Osteocyte (in vitro differentiated cells): Measurements from ENCODE around the gene KSR2. TPM values are rescaled to one million over a fixed set of nuclear protein-coding genes. Genes with fewer than 3 reads are reported as not detected.
"Not testable (repeated sequence)": the region's sequence is repeated elsewhere in the genome, so short reads cannot be mapped to it uniquely, and the experiment has no call there.

ENCODE experiments used
- DNase-seq: peaks from one replicate; pipeline ENCODE4 v3.0.0; 2021; ENCODE audit warnings: mixed read lengths; ENCODE audit not compliant: unreplicated experiment; ENCODE audit errors: extremely low spot score
- H3K27ac Mint-ChIP-seq: one replicate; pipeline ENCODE4 v1.8.0; 2021; ENCODE audit warnings: mild to moderate bottlenecking, mixed read lengths; ENCODE audit not compliant: unreplicated experiment
- H3K27me3 Mint-ChIP-seq: one replicate; pipeline ENCODE4 v1.8.0; 2021; ENCODE audit warnings: mixed read lengths; ENCODE audit not compliant: unreplicated experiment
- H3K36me3 Mint-ChIP-seq: one replicate; pipeline ENCODE4 v1.8.0; 2021; ENCODE audit warnings: mixed read lengths; ENCODE audit not compliant: unreplicated experiment
- H3K4me1 Mint-ChIP-seq: one replicate; pipeline ENCODE4 v1.8.0; 2021; ENCODE audit warnings: mixed read lengths; ENCODE audit not compliant: unreplicated experiment
- H3K4me3 Mint-ChIP-seq: one replicate; pipeline ENCODE4 v1.8.0; 2021; ENCODE audit warnings: mild to moderate bottlenecking, moderate library complexity, mixed read lengths; ENCODE audit not compliant: unreplicated experiment
- H3K9me3 Mint-ChIP-seq: one replicate; pipeline ENCODE4 v1.8.0; 2021; ENCODE audit warnings: mixed read lengths; ENCODE audit not compliant: unreplicated experiment
- total RNA-seq: library from RNA; stranded (reverse); gene quantifications from 2 replicates; pipeline ENCODE4 v1.2.1, GENCODE V29; 2021
- TF ChIP-seq, protein P1 (sequence below): fragments of 200-600 bp; sonication (generic); IDR thresholded peaks from 2 replicates; pipeline ENCODE4 v1.5.0; 2021; ENCODE audit warnings: antibody characterized with exemption, mild to moderate bottlenecking, moderate library complexity

KSR2 gene
- total RNA-seq, 1 donor from 2014 or later: not detected

DNA sequence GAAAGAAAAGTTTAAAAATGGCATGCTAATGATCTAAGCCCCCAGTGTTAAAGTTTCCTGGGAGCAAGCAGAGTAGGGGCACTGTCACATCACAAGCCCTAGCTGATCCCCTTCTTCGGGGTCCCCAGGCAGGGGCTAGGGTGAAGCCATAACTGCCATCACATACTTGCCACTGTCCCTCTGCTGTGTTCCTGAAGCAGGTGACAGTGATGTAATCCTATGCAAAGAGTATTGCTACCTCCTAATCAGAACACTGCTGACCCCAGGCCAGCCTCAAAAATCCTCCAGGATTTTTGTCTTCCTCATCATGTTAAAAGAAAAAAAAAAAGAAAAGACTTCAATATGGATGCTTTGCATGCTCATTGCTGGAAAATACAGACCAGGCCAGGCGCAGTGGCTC is 46.5 kb upstream of the KSR2 start:
- no peak overlapping the region for H3K27ac Mint-ChIP-seq
- no peak for DNase-seq
- no peaks in the 10 kb centered on the region for H3K9me3 Mint-ChIP-seq
- H3K4me3 Mint-ChIP-seq: no peak overlapping the region
- TF ChIP-seq, protein P1, sequence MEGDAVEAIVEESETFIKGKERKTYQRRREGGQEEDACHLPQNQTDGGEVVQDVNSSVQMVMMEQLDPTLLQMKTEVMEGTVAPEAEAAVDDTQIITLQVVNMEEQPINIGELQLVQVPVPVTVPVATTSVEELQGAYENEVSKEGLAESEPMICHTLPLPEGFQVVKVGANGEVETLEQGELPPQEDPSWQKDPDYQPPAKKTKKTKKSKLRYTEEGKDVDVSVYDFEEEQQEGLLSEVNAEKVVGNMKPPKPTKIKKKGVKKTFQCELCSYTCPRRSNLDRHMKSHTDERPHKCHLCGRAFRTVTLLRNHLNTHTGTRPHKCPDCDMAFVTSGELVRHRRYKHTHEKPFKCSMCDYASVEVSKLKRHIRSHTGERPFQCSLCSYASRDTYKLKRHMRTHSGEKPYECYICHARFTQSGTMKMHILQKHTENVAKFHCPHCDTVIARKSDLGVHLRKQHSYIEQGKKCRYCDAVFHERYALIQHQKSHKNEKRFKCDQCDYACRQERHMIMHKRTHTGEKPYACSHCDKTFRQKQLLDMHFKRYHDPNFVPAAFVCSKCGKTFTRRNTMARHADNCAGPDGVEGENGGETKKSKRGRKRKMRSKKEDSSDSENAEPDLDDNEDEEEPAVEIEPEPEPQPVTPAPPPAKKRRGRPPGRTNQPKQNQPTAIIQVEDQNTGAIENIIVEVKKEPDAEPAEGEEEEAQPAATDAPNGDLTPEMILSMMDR: no peak
- H3K36me3 Mint-ChIP-seq: peaks cover 5% of the 10 kb centered on the region
- H3K4me1 Mint-ChIP-seq: peaks cover 11% of the 10 kb centered on the region
- H3K27me3 Mint-ChIP-seq: peaks cover 5% of the 10 kb centered on the region

DNA sequence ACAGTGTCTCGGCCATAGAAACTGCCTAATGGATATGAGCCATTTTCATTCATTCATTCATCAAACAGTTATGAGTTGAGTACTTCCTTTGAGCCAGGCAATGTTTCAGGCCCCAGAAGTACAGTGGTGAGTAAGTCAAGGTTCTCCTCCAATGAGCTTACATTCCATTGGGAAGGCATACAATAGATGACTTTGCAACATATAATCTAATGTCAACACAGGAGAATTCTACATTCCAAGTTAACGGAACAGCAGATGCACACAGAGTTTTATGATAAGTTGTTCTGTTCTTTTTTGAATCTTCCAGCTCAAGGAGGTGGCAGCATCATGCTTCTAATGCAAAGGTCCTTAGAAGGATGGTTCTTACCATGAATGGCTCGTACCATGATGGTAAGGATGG is 44.5 kb upstream of the KSR2 start:
- H3K4me3 Mint-ChIP-seq: no peak overlapping the region
- TF ChIP-seq, protein P1: no peak
- H3K9me3 Mint-ChIP-seq: no peaks in the 10 kb centered on the region
- no peak overlapping the region for H3K27ac Mint-ChIP-seq
- no peaks in the 10 kb centered on the region for H3K36me3 Mint-ChIP-seq
- H3K27me3 Mint-ChIP-seq: peaks cover 5% of the 10 kb centered on the region
- no peak for DNase-seq
- H3K4me1 Mint-ChIP-seq: peaks cover 11% of the 10 kb centered on the region

DNA sequence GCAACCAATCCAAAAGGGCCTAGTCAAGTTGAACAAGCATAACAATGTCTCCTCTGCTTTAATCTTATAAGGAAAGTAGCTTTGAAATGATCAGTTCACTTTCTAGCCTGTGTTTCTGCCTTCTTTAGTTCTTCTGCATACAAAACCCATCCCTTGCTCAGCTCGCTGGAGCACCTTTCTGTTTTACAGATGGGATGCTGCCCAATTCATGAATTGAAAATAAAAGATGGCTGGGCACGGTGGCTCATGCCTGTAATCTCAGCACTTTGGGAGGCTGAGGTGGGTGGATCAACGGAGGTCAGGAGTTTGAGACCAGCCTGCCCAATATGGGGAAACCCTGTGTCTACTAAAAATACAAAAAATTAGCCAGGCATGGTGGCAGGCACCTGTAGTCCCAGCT is 43.2 kb upstream of the KSR2 start:
- H3K36me3 Mint-ChIP-seq: no peaks in the 10 kb centered on the region
- H3K27ac Mint-ChIP-seq: no peak overlapping the region
- TF ChIP-seq, protein P1: no peak
- no peak for DNase-seq
- H3K9me3 Mint-ChIP-seq: no peaks in the 10 kb centered on the region
- peaks cover 11% of the 10 kb centered on the region for H3K27me3 Mint-ChIP-seq
- no peak overlapping the region for H3K4me3 Mint-ChIP-seq
- peaks cover 7% of the 10 kb centered on the region for H3K4me1 Mint-ChIP-seq

DNA sequence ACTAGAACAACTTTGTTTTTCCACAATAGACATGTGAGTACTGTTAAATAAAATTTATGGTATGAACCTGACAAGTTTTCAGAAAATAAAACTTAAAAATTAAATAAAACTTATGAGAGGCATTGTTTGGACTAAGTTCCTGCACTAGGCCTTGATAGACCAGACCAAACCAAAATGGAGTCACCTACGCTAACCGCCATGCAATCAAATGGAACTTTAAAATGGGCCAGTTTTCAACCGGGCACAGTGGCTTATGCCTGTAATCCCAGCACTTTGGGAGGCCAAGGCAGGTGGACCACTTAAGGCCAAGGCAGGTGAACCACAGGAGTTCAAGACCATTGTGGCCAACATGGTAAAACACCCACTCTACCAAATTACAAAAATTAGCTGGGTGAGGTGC is 42.6 kb upstream of the KSR2 start:
- Mint-ChIP-seq H3K4me1 (peaks cover 5% of the 10 kb centered on the region), H3K9me3 (no peaks in the 10 kb centered on the region), H3K27ac (no peak overlapping the region), H3K36me3 (no peaks in the 10 kb centered on the region), H3K27me3 (peaks cover 11% of the 10 kb centered on the region), H3K4me3 (no peak overlapping the region)
- no peak for DNase-seq
- TF ChIP-seq, protein P1: no peak

DNA sequence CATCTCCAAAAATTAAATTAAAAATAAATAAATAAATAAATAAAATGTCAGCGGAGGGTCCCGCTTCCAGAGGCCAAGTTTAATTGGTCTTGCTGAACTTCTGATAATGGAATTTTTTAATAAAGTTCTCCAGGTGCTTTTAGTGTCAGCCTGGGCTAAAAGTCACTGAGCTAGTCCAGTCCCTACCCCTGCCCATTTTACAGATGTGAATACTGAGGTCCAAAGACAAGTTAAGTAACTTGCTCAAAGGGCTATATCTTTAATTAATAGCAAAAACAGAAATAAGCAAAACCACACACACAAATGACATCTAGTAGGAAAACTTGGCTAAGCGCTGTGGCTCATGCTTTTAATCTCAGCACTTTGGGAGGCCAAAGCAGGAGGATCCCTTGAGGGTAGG is 42.1 kb upstream of the KSR2 start:
- DNase-seq: no peak
- Mint-ChIP-seq H3K36me3 (no peaks in the 10 kb centered on the region), H3K27ac (no peak overlapping the region), H3K4me1 (peaks cover under 1% of the 10 kb centered on the region), H3K9me3 (no peaks in the 10 kb centered on the region), H3K27me3 (peaks cover 11% of the 10 kb centered on the region), H3K4me3 (no peak overlapping the region)
- TF ChIP-seq, protein P1: no peak

DNA sequence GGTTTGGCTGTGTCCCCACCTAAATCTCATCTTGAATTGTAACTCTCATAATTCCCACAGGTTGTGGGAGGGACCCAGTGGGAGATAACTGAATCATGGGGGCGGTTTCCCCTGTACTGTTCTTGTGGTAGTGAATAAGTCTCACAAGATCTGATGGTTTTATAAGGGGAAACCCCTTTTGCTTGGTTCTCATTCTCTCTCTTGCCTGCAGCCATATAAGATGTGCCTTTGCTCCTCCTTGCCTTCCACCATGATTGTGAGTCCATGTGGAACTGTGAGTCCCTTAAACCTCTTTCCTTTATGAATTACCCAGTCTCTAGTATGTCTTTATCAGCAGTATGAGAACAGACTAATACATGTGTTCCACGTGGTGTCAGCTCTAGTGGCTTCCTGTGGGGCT is 31.0 kb upstream of the KSR2 start:
- not testable (repeated sequence) for H3K4me1 Mint-ChIP-seq, H3K27me3 Mint-ChIP-seq, H3K36me3 Mint-ChIP-seq, H3K4me3 Mint-ChIP-seq, DNase-seq, H3K27ac Mint-ChIP-seq, H3K9me3 Mint-ChIP-seq
